ENCODE measurements around the gene MRPS31.

MRPS31 gene

GRCh38 chr13:40770934-40771618 is at the start of gene MRPS31:
TSS of gene MRPS31 (minus strand) at chr13:40771190. CDS start at chr13:40771136, 54 bp downstream.
- peak within 1 kb of the TSS; percentile 99 for H3K4me3 ChIP-seq (ENCODE audit: low read depth, low read length)

DNA sequence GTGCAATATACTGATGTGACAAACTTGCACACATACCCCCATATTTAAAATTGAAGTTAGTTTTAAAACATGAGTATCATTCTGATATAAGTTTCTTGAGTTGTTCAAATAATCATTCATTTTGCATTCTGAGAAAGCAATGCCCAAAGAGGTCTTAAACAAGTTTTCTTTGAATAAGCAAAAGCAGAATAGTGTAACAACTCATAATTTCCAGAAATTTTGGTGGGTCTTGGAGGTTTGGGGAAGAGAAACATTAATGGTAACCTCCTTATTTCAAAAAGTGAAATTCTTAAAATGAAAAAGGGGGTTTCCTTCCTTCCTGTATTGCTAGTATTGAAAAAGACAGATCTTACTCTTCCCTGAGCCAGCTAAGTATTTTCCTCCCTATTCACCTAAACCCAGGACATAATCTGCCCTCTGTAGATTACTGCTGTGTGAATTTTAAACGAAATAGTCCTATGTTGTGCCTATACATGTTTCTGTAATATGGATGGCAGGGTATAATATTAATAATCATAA is 48.9 kb upstream of the MRPS31 start:
- no peak overlapping the region for H3K4me3 ChIP-seq (ENCODE audit: low read depth, low read length)

- H3K4me3 ChIP-seq (ENCODE audit: low read depth, low read length), result no peak overlapping the region
Measured at GRCh38 chr13:40818926-40819325, 47.9 kb upstream of the MRPS31 start.

DNA sequence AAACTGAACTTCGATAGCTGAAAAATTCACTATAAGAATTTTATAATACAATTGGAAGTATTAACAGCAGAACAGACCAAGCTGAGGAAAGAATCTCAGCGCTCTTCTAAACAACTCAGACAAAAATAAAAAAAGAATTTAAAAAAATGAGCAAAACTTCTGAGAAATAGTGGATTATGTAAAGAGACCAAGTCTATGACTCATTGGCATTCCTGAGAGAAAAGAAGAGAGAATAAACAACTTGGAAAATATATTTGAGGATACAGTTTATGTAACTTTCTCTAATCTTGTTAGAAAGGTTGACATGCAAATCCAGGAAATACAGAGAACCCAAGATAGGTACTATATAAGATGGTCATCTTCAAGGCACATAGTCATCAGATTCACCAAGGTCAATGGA is 43.8 kb upstream of the MRPS31 start:
- no peak overlapping the region for H3K4me3 ChIP-seq (ENCODE audit: low read depth, low read length)

GRCh38 chr13:40813667-40814454 is 42.9 kb upstream of the MRPS31 start:
- H3K4me3 ChIP-seq (ENCODE audit: low read depth, low read length), result no peak overlapping the region

DNA sequence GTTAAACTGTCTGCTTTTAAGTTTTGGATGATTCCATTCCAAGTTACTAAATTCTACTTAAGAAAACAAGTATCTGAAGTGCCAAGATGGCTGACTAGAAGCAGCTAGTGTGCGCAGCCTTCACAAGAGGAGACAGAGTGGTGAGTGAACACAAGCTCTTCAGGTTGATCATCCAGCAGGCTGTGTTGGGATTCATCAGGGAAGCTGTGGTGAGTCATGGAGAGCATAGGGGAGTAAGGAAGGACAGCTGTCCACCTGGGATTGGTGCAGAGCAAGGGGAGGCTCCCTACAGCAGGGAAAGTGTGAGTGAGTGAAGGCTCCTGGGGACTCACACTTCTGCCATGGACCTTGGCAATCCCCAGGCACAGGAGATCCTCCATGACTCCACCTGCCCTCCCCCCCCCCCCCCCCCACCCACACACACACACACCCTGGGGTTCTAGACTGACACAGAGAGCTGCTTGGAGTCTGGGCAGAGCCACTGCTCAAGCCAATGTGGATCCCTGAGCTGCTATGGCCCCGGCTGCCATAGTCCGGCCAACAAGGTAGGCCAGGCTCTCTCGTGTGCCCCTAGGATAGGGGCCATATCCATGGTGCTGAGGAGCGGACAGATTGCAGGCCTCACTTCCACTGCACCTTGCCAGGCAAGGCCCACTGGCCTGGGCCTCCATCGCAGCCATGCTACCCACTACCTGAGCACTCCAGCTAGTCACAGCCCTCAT is 41.9 kb upstream of the MRPS31 start:
- no peak overlapping the region for H3K4me3 ChIP-seq (ENCODE audit: low read depth, low read length)

GRCh38 chr13:40812102-40812501 is 41.1 kb upstream of the MRPS31 start:
- no peak overlapping the region for H3K4me3 ChIP-seq (ENCODE audit: low read depth, low read length)

- no peak overlapping the region for H3K4me3 ChIP-seq (ENCODE audit: low read depth, low read length)
Measured at GRCh38 chr13:40809471-40809870, 38.5 kb upstream of the MRPS31 start.

- no peak overlapping the region for H3K4me3 ChIP-seq (ENCODE audit: low read depth, low read length)
Measured at GRCh38 chr13:40806241-40806640, 35.3 kb upstream of the MRPS31 start.

GRCh38 chr13:40803316-40803715 is 32.3 kb upstream of the MRPS31 start:
- no peak overlapping the region for H3K4me3 ChIP-seq (ENCODE audit: low read depth, low read length)

- H3K4me3 ChIP-seq (ENCODE audit: low read depth, low read length), result no peak overlapping the region
Measured at GRCh38 chr13:40801255-40802217, 30.5 kb upstream of the MRPS31 start.

GRCh38 chr13:40800559-40800958 is 29.6 kb upstream of the MRPS31 start:
- H3K4me3 ChIP-seq (ENCODE audit: low read depth, low read length), result no peak overlapping the region

DNA sequence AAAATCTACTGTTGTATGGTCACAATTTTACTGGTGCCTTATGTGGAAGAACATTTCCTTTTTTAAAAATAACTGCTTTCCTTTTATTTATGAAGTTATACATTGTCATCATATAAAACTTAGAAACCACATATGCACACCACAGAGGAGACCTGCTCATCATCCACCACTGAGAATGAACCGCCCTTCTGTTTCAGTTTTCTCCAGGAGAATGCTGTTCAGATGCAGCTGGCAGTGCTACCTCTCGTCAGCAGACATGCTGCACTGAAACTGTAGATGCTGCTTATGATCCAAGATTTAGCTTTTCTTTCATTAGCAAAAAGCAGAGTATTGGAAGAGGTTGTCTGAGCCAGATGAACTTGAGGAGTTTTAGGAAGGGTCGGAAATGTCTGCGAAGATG is 28.5 kb upstream of the MRPS31 start:
- no peak overlapping the region for H3K4me3 ChIP-seq (ENCODE audit: low read depth, low read length)

DNA sequence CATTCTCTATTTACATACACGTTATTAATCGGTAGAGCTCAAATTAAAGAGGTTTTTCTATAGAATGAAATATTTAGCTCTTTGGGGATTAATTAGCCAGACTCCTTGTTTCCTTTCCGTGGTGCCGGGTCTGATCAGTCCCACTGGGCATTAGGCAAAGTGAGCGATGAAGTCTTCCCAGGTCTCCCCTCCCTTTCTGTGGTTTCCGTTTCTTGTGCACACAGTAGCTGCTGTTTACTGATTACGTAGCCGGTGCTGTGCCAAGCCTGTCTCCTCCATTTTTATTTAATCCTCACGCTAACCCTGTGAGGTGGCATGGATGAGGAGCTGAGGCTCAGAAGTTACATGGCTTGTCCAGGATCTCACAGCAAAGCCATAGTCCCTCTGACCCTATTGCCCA is 27.4 kb upstream of the MRPS31 start:
- H3K4me3 ChIP-seq (ENCODE audit: low read depth, low read length), result no peak overlapping the region

GRCh38 chr13:40796649-40797048 is 25.7 kb upstream of the MRPS31 start:
- H3K4me3 ChIP-seq (ENCODE audit: low read depth, low read length), result no peak overlapping the region

DNA sequence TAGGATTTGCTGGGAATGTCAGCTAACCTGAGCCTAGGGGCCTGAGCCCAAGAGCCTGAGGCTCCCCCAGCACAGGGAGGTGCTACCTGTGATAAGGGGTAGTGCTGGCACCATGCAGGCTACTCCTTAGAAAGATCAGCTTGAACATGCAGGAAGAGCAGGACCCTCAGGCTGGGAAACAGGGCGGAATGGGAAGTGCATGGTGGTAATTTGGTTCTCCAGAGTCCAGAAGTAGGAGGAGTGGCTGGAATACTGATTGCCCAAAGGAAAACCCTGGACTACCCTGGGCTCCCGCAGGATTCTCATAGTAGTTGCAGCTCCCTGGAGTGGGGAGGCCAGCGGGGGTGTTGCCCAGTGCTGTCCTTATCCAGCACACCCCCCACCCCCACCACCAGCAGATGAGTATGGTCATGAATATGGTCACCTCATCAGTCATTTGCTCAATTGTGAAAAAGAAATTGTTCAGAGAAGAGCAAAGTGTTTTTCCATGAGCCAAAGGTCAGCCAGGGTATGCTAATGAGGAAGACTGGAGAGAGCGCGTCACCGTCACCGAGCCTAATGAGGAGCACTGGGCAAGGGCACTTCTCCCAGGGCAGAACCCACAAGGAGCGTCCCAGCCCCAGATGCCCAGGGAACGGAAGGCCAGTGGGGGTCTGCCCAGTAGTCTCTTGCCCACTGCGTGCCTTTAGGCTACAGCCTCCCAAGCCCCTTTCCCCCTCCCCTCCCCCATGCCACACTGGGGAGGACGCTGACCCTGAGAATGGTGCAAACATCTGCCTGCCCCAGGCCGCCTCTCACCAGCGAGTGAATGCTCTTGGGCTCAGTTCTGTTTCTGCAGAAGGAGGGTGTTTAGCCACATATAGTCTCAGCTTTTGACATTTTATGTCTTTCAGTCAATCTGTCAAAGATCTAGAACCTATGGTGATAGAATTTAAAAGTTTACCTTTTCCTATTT is 23.7 kb upstream of the MRPS31 start:
- H3K4me3 ChIP-seq (ENCODE audit: low read depth, low read length), result no peak overlapping the region

GRCh38 chr13:40793339-40793738 is 22.3 kb upstream of the MRPS31 start:
- no peak overlapping the region for H3K4me3 ChIP-seq (ENCODE audit: low read depth, low read length)

- H3K4me3 ChIP-seq (ENCODE audit: low read depth, low read length), result no peak overlapping the region
Measured at GRCh38 chr13:40792284-40793051, 21.5 kb upstream of the MRPS31 start.

All from iPS-11a (cell line).